Astrocyte (in vitro differentiated cells and primary cell): ENCODE results near the gene MMP17. TPM values are rescaled to one million over a fixed set of nuclear protein-coding genes. Genes with fewer than 3 reads are reported as not detected.
A peak's percentile ranks its signal among the peaks of the same experiment; 100 is the strongest.

Experiments
- DNase-seq: peaks from one replicate; pipeline ENCODE4 v3.0.0-alpha.2; 2010; ENCODE audit warnings: low read depth
- FAIRE-seq: peaks from 2 replicates; lab custom pipeline; 2011; peaks lifted over from hg19 to GRCh38; lab: Jason Lieb, UNC
- H2AFZ ChIP-seq: 2 replicates; pipeline ENCODE4 v1.6.0; 2012; ENCODE audit warnings: low read depth, low read length, inconsistent platforms
- H3K27ac ChIP-seq: 2 replicates; pipeline ENCODE4 v1.5.1; 2011; ENCODE audit warnings: low read depth, low read length, inconsistent platforms
- H3K27me3 ChIP-seq: 2 replicates; pipeline ENCODE4 v1.6.0; 2011; ENCODE audit warnings: low read length, inconsistent platforms; ENCODE audit not compliant: insufficient read depth
- H3K36me3 ChIP-seq: 2 replicates; pipeline ENCODE4 v1.5.1; 2011; ENCODE audit warnings: low read length, inconsistent platforms; ENCODE audit not compliant: insufficient read depth
- H3K4me1 ChIP-seq: 2 replicates; pipeline ENCODE4 v1.5.1; 2011; ENCODE audit warnings: low read length, inconsistent platforms; ENCODE audit not compliant: insufficient read depth
- H3K4me2 ChIP-seq: 2 replicates; pipeline ENCODE4 v1.6.0; 2012; ENCODE audit warnings: low read length, inconsistent platforms
- H3K4me3 ChIP-seq: 2 replicates; pipeline ENCODE4 v1.5.1; 2011; ENCODE audit warnings: low read depth, mild to moderate bottlenecking, low read length, inconsistent platforms; ENCODE audit not compliant: insufficient read depth
- H3K79me2 ChIP-seq: 2 replicates; pipeline ENCODE4 v1.6.0; 2012; ENCODE audit warnings: mild to moderate bottlenecking, low read length, inconsistent platforms; ENCODE audit not compliant: insufficient read depth
- H3K9ac ChIP-seq: 2 replicates; pipeline ENCODE4 v1.6.0; 2012; ENCODE audit warnings: mild to moderate bottlenecking, low read length, inconsistent platforms
- H3K9me3 ChIP-seq: 2 replicates; pipeline ENCODE4 v1.5.1; 2012; ENCODE audit warnings: low read depth, mild to moderate bottlenecking, low read length, inconsistent platforms; ENCODE audit not compliant: insufficient read depth
- H4K20me1 ChIP-seq: 2 replicates; pipeline ENCODE4 v1.6.0; 2012; ENCODE audit warnings: low read length, inconsistent platforms; ENCODE audit not compliant: insufficient read depth
- H3K27ac Mint-ChIP-seq: one replicate; pipeline ENCODE4 v1.8.0; 2021; ENCODE audit warnings: mild to moderate bottlenecking, mixed read lengths; ENCODE audit not compliant: unreplicated experiment
- H3K27me3 Mint-ChIP-seq: one replicate; pipeline ENCODE4 v1.8.0; 2021; ENCODE audit warnings: low read depth, mixed read lengths; ENCODE audit not compliant: unreplicated experiment
- H3K36me3 Mint-ChIP-seq: one replicate; pipeline ENCODE4 v1.8.0; 2021; ENCODE audit warnings: low read depth, mixed read lengths; ENCODE audit not compliant: unreplicated experiment
- H3K4me1 Mint-ChIP-seq: one replicate; pipeline ENCODE4 v1.8.0; 2021; ENCODE audit warnings: low read depth, mixed read lengths; ENCODE audit not compliant: unreplicated experiment
- H3K4me3 Mint-ChIP-seq: one replicate; pipeline ENCODE4 v1.8.0; 2021; ENCODE audit warnings: mild to moderate bottlenecking, moderate library complexity, mixed read lengths; ENCODE audit not compliant: unreplicated experiment
- H3K9me3 Mint-ChIP-seq: one replicate; pipeline ENCODE4 v1.8.0; 2021; ENCODE audit warnings: mild to moderate bottlenecking, mixed read lengths; ENCODE audit not compliant: unreplicated experiment
- EZH2 ChIP-seq: IDR thresholded peaks from 2 replicates; pipeline ENCODE4 v1.6.1; 2012; ENCODE audit warnings: mild to moderate bottlenecking, low read length, inconsistent platforms; ENCODE audit not compliant: insufficient read depth
- total RNA-seq: library from RNA; stranded (reverse); gene quantifications from 2 replicates; pipeline ENCODE4 v1.2.1, GENCODE V29; 2021
- TF ChIP-seq, protein P1 (sequence below): IDR thresholded peaks from 2 replicates; pipeline ENCODE4 v1.5.1; 2011; ENCODE audit warnings: low read depth, mild to moderate bottlenecking, inconsistent platforms, low read length, moderate library complexity; ENCODE audit not compliant: insufficient read depth

The MMP17 gene
- total RNA-seq, 1 donor from 2014 or later: 8.4 TPM

GRCh38 chr12:131785763-131786330 lies 42.3 kb upstream of the MMP17 start:
- peak overlapping the region; percentile 98 for H3K27ac ChIP-seq
- peaks cover 5% of the 10 kb centered on the region for H3K79me2 ChIP-seq
- H3K4me3 ChIP-seq: peak overlapping the region; percentile 15
- no peaks in the 10 kb centered on the region for H4K20me1 ChIP-seq
- peaks cover 20% of the 10 kb centered on the region for H3K36me3 Mint-ChIP-seq
- H3K4me2 ChIP-seq: peak overlapping the region; percentile 81
- FAIRE-seq (no peak), DNase-seq (no peak)
- no peaks in the 10 kb centered on the region for H3K27me3 ChIP-seq
- H3K4me1 Mint-ChIP-seq: peaks cover 33% of the 10 kb centered on the region
- no peaks in the 10 kb centered on the region for H3K9me3 Mint-ChIP-seq
- no peak overlapping the region for H2AFZ ChIP-seq
- H3K4me1 ChIP-seq: peaks cover 34% of the 10 kb centered on the region
- peak overlapping the region; percentile 86 for H3K9ac ChIP-seq
- no peaks in the 10 kb centered on the region for H3K27me3 Mint-ChIP-seq
- peaks cover 22% of the 10 kb centered on the region for H3K36me3 ChIP-seq
- no peaks in the 10 kb centered on the region for H3K9me3 ChIP-seq
- no peak for TF ChIP-seq EZH2
- TF ChIP-seq, protein P1, sequence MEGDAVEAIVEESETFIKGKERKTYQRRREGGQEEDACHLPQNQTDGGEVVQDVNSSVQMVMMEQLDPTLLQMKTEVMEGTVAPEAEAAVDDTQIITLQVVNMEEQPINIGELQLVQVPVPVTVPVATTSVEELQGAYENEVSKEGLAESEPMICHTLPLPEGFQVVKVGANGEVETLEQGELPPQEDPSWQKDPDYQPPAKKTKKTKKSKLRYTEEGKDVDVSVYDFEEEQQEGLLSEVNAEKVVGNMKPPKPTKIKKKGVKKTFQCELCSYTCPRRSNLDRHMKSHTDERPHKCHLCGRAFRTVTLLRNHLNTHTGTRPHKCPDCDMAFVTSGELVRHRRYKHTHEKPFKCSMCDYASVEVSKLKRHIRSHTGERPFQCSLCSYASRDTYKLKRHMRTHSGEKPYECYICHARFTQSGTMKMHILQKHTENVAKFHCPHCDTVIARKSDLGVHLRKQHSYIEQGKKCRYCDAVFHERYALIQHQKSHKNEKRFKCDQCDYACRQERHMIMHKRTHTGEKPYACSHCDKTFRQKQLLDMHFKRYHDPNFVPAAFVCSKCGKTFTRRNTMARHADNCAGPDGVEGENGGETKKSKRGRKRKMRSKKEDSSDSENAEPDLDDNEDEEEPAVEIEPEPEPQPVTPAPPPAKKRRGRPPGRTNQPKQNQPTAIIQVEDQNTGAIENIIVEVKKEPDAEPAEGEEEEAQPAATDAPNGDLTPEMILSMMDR: no peak
- H3K4me3 Mint-ChIP-seq: no peak overlapping the region
- peak overlapping the region; percentile 99 for H3K27ac Mint-ChIP-seq

DNA sequence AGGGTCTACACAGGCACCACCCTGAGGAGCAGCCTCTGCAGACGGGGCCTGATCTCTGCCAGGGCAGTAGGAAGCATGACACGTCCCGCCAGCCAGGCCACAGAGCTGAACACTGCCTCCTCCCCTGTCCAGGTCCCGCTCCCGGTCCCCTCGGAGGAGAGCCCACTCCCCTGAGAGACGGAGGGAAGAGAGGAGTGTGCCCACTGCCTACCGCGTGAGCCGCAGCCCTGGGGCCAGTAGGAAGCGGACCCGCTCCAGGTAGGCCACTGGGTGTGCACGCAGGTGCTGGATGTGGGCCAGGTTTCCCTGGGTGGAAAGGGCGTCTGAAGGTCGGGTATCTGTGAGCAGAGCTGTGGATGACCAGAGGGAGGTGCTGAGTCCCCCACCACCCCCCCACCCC lies 41.9 kb upstream of the MMP17 start:
- no peaks in the 10 kb centered on the region for H3K27me3 Mint-ChIP-seq
- FAIRE-seq (no peak), DNase-seq (no peak)
- Histone ChIP-seq H3K27me3 (no peaks in the 10 kb centered on the region), H4K20me1 (no peaks in the 10 kb centered on the region), H3K9me3 (no peaks in the 10 kb centered on the region), H3K4me3 (peak overlapping the region; percentile 15), H3K79me2 (peaks cover 5% of the 10 kb centered on the region), H3K27ac (peak overlapping the region; percentile 98), H3K4me2 (peak overlapping the region; percentile 81), H3K4me1 (peaks cover 34% of the 10 kb centered on the region), H2AFZ (no peak overlapping the region), H3K36me3 (peaks cover 22% of the 10 kb centered on the region), H3K9ac (peak overlapping the region; percentile 86)
- H3K4me3 Mint-ChIP-seq: no peak overlapping the region
- H3K4me1 Mint-ChIP-seq: peaks cover 33% of the 10 kb centered on the region
- H3K9me3 Mint-ChIP-seq: no peaks in the 10 kb centered on the region
- H3K27ac Mint-ChIP-seq: peak overlapping the region; percentile 99
- H3K36me3 Mint-ChIP-seq: peaks cover 21% of the 10 kb centered on the region
- TF ChIP-seq, protein P1: no peak
- no peak for TF ChIP-seq EZH2

DNA sequence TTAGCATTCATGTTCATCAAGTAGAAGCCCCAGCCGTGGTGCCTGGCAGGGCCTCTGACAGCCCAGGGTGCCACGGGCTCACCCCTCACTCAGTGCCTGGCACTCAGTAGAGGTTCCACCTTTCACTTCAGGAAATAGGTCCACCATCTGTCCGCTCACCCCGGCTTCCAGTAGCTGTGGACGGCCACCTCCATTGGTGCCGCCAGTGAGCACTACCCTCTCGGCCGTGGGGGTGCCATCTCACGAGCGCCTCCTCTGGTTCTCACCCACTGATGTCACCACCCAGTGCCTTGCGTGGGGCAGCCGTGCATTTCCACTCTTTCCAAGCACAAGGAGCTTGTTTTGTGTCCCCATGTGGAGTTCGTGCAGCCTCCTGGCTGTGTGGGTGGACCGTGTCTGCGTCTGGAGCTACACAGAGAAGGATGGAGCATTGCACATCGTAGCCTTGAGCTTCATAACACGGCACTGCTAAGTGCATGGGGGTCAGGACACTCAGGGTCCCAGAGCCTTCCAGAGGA lies 41.0 kb upstream of the MMP17 start:
- Mint-ChIP-seq H3K4me1 (peaks cover 29% of the 10 kb centered on the region), H3K9me3 (no peaks in the 10 kb centered on the region), H3K27me3 (no peaks in the 10 kb centered on the region), H3K4me3 (no peak overlapping the region), H3K36me3 (peaks cover 24% of the 10 kb centered on the region), H3K27ac (no peak overlapping the region)
- no peak for DNase-seq
- Histone ChIP-seq H3K9ac (no peak overlapping the region), H3K27me3 (no peaks in the 10 kb centered on the region), H2AFZ (no peak overlapping the region), H3K4me3 (no peak overlapping the region), H3K4me2 (no peak overlapping the region), H3K36me3 (peaks cover 23% of the 10 kb centered on the region), H3K4me1 (peaks cover 34% of the 10 kb centered on the region), H3K79me2 (peaks cover 5% of the 10 kb centered on the region), H3K9me3 (no peaks in the 10 kb centered on the region), H3K27ac (no peak overlapping the region), H4K20me1 (no peaks in the 10 kb centered on the region)
- TF ChIP-seq EZH2: no peak
- TF ChIP-seq, protein P1: no peak
- FAIRE-seq: no peak
